GM23338 (cell line): ENCODE data around the gene ZCCHC17. TPM values are rescaled to one million over a fixed set of nuclear protein-coding genes. Genes with fewer than 3 reads are reported as not detected.

Source experiments
- ETS1 ChIP-seq: IDR thresholded peaks from 2 replicates; pipeline ENCODE4 v1.6.1; 2016; ENCODE audit warnings: antibody characterized with exemption
- EZH2phosphoT487 ChIP-seq: fragments of 200-600 bp; sonication (generic); IDR thresholded peaks from one replicate; pipeline ENCODE4 v1.8.1; 2018; ENCODE audit warnings: antibody characterized with exemption; ENCODE audit not compliant: unreplicated experiment
- JUNB ChIP-seq: IDR thresholded peaks from one replicate; pipeline ENCODE4 v1.6.1; 2016; ENCODE audit warnings: antibody characterized with exemption; ENCODE audit not compliant: unreplicated experiment
- NANOG ChIP-seq: IDR thresholded peaks from 2 replicates; pipeline ENCODE4 v1.6.1; 2016; ENCODE audit warnings: antibody characterized with exemption, borderline replicate concordance
- REST ChIP-seq: IDR thresholded peaks from one replicate; pipeline ENCODE4 v1.6.1; 2018; ENCODE audit warnings: antibody characterized with exemption; ENCODE audit not compliant: unreplicated experiment
- ZNF114 ChIP-seq: fragments of 250-450 bp; sonication (Bioruptor Pico); IDR thresholded peaks from 2 replicates; pipeline ENCODE4 v1.5.0; 2020; ENCODE audit warnings: mild to moderate bottlenecking, moderate library complexity
- ZNF331 ChIP-seq: fragments of 250-450 bp; sonication (Bioruptor Pico); IDR thresholded peaks from 2 replicates; pipeline ENCODE4 v1.5.0; 2020; ENCODE audit warnings: low read depth, mild to moderate bottlenecking, moderate library complexity
- ZNF462 ChIP-seq: fragments of 250-450 bp; sonication (Bioruptor Pico); IDR thresholded peaks from 2 replicates; pipeline ENCODE4 v1.5.0; 2020; ENCODE audit warnings: mild to moderate bottlenecking, moderate library complexity
- polyA plus RNA-seq: library from polyadenylated mRNA; unstranded; fragments of >200 nt; fragmentation: Nextera tagmentation; extraction: Ambion mirVana; gene quantifications from 2 replicates; pipeline ENCODE4 v1.2.1, GENCODE V29; 2016
- total RNA-seq: library from RNA; depleted of rRNA; stranded (reverse); fragments of >200 nt; shearing (Covaris generic); gene quantifications from 2 replicates; pipeline ENCODE4 v1.2.3, GENCODE V29; 2014

The ZCCHC17 gene
- total and polyA plus RNA-seq, 2 experiments from 2014 or later = 40.1 to 134 TPM

- no peak for TF ChIP-seq ZNF462
- TF ChIP-seq REST = no peak
- no peak for TF ChIP-seq EZH2phosphoT487
- TF ChIP-seq ZNF331 (CRISPR knock-in tag) = no peak
- no peak for TF ChIP-seq ZNF114 (CRISPR knock-in tag)
- TF ChIP-seq NANOG = no peak
- TF ChIP-seq JUNB = no peak
- TF ChIP-seq ETS1 = no peak
Observed at GRCh38 chr1:31324992-31325391, 28.2 kb downstream of the ZCCHC17 start (continued).
